Epithelial cell of umbilical artery (primary cell): ENCODE results near the gene ZSWIM8. TPM values are rescaled to one million over a fixed set of nuclear protein-coding genes. Genes with fewer than 3 reads are reported as not detected.

Experiments used
- total RNA-seq: library from RNA; depleted of rRNA; stranded (reverse); fragments of >200 nt; gene quantifications from 2 replicates; pipeline ENCODE4 v1.2.3, GENCODE V29; 2014

Gene ZSWIM8, protein sequence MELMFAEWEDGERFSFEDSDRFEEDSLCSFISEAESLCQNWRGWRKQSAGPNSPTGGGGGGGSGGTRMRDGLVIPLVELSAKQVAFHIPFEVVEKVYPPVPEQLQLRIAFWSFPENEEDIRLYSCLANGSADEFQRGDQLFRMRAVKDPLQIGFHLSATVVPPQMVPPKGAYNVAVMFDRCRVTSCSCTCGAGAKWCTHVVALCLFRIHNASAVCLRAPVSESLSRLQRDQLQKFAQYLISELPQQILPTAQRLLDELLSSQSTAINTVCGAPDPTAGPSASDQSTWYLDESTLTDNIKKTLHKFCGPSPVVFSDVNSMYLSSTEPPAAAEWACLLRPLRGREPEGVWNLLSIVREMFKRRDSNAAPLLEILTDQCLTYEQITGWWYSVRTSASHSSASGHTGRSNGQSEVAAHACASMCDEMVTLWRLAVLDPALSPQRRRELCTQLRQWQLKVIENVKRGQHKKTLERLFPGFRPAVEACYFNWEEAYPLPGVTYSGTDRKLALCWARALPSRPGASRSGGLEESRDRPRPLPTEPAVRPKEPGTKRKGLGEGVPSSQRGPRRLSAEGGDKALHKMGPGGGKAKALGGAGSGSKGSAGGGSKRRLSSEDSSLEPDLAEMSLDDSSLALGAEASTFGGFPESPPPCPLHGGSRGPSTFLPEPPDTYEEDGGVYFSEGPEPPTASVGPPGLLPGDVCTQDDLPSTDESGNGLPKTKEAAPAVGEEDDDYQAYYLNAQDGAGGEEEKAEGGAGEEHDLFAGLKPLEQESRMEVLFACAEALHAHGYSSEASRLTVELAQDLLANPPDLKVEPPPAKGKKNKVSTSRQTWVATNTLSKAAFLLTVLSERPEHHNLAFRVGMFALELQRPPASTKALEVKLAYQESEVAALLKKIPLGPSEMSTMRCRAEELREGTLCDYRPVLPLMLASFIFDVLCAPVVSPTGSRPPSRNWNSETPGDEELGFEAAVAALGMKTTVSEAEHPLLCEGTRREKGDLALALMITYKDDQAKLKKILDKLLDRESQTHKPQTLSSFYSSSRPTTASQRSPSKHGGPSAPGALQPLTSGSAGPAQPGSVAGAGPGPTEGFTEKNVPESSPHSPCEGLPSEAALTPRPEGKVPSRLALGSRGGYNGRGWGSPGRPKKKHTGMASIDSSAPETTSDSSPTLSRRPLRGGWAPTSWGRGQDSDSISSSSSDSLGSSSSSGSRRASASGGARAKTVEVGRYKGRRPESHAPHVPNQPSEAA (N-terminal part only)
- 27.6 and 29.0 TPM in 2 replicates for total RNA-seq

GRCh38 chr10:73785211-73785720, at the start of gene ZSWIM8:
Gene ZSWIM8 (plus strand): TSS chr10:73785606. CDS start chr10:73785879, 273 bp downstream.

DNA sequence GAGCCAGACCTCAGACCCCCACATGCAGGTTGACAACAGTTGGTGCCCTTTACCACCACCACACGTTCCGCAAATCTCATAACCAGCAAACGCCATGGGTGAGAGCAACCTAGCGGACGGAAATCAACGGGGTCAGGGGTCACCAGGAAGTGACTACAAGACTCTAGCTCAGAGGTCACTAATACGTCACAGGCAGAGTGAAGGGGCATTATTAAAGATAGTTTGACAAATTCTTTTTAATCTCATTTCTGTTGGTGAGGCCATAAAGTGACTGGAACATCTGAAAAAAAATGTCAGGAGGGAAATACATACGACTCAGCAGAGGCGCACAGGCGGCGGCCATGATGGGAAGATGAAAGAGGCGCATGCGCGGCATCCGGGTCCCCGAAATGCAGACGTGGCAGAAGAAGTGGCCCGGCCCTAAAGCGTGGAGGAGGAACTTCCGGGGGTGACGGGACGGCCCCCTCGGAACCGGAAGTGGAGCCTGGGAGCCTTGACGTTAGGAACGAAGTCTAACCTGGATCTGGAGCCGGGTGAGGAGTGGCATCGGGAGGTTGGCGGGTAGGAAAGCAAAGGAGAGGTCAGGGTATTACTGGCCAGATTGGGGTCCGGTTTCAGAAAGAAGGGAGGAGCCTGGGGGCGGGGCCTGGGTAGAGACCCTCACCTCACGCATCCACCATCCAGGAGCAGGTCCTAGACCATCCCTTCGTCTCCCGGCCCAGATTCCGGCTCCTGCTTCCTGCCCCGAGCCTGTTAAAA, 41.3 kb upstream of the ZSWIM8 start, which contains the start of gene SEC24C:
TSS of gene SEC24C (plus strand) at position 468 of the 759 bp plus-strand sequence. CDS start 2,461 bp downstream, outside the sequence.

GRCh38 chr10:73781879-73782748, 3.3 kb upstream of the ZSWIM8 start, which contains the start of gene CHCHD1:
Gene CHCHD1 (plus strand): TSS chr10:73782048. CDS start chr10:73782076, 28 bp downstream.

Other genes with a start within 250 kb of the ZSWIM8 start
- 5.2 and 7.8 TPM in 2 replicates for gene USP54, start 194.3 kb upstream of the ZSWIM8 start, total RNA-seq
- not detected in 2 replicates for gene MYOZ1, start 144.1 kb upstream of the ZSWIM8 start, total RNA-seq
- gene SYNPO2L, start 129.6 kb upstream of the ZSWIM8 start, total RNA-seq = not detected in 2 replicates
- gene AGAP5, start 87.5 kb upstream of the ZSWIM8 start, total RNA-seq = 1.1 and 1.6 TPM in 2 replicates
- 52.1 and 56.5 TPM in 2 replicates for gene SEC24C, start 41.2 kb upstream of the ZSWIM8 start, total RNA-seq
- 32.8 and 37.4 TPM in 2 replicates for gene CHCHD1, start 3.6 kb upstream of the ZSWIM8 start, total RNA-seq
- 8.4 and 31.2 TPM in 2 replicates for gene NDST2, start 26.0 kb downstream of the ZSWIM8 start, total RNA-seq
- gene CAMK2G, start 88.9 kb downstream of the ZSWIM8 start, total RNA-seq = 22.4 and 22.5 TPM in 2 replicates
- gene PLAU, start 125.5 kb downstream of the ZSWIM8 start, total RNA-seq = 26.6 and 48.6 TPM in 2 replicates
- gene VCL, start 212.5 kb downstream of the ZSWIM8 start, total RNA-seq = 128 and 186 TPM in 2 replicates